PC-9 (cell line): ENCODE data around the gene CCL22.

Experiments used
- EZH2 ChIP-seq: fragments of 200-600 bp; sonication (generic); IDR thresholded peaks from 2 replicates; pipeline ENCODE4 v1.8.0; 2017; ENCODE audit warnings: antibody characterized with exemption, low read depth
- TF ChIP-seq, protein P1 (sequence below): fragments of 200-600 bp; sonication (generic); conservative IDR thresholded peaks from 2 replicates; pipeline ENCODE4 v1.6.1; 2017; ENCODE audit warnings: mixed run types, antibody characterized with exemption, mild to moderate bottlenecking, moderate library complexity

DNA sequence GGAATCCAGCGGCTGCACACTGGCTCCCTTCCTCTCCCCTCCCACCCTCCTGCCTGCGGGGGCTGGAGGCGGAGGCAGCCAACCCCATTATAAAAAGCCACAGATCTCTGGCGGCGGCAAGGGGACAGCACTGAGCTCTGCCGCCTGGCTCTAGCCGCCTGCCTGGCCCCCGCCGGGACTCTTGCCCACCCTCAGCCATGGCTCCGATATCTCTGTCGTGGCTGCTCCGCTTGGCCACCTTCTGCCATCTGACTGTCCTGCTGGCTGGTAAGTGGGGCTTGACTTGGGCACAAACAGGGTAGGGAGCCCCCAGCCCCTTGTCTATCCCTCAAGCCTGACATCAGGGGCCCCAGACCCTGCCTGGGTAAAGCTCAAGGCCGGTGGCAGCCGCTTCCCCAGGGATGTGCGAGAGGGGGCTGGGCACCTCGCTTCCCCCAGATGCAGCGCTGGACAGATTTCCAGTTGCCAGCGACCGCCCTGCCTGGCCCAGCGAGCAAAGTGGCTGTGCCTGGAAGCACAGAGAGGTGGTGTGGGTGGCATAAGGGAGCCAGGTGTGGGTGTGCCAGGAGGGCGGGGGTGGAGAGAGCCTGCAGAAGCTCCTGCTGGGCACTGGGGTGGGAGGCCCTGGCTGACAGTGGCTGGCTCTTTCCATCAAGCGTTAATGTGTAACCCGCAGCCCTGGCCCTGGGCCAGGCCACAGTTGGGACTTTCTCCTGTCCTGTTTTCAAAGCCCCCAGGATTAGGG lies 14.0 kb downstream of the CCL22 start, which contains the start of gene CX3CL1:
- TF ChIP-seq, protein P1, sequence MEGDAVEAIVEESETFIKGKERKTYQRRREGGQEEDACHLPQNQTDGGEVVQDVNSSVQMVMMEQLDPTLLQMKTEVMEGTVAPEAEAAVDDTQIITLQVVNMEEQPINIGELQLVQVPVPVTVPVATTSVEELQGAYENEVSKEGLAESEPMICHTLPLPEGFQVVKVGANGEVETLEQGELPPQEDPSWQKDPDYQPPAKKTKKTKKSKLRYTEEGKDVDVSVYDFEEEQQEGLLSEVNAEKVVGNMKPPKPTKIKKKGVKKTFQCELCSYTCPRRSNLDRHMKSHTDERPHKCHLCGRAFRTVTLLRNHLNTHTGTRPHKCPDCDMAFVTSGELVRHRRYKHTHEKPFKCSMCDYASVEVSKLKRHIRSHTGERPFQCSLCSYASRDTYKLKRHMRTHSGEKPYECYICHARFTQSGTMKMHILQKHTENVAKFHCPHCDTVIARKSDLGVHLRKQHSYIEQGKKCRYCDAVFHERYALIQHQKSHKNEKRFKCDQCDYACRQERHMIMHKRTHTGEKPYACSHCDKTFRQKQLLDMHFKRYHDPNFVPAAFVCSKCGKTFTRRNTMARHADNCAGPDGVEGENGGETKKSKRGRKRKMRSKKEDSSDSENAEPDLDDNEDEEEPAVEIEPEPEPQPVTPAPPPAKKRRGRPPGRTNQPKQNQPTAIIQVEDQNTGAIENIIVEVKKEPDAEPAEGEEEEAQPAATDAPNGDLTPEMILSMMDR, result no peak
- TF ChIP-seq EZH2, result no peak
